ENCODE measurements around the gene FMN2. TPM values are rescaled to one million over a fixed set of nuclear protein-coding genes. Genes with fewer than 3 reads are reported as not detected.

FMN2 gene
- total RNA-seq, 1 donor from 2014 or later = under 0.01 TPM

- Histone ChIP-seq H3K4me3 (ENCODE audit: low read depth, low read length) (no peak overlapping the region), H3K27me3 (ENCODE audit: control insufficient read depth, insufficient read depth, low read length) (no peaks in the 10 kb centered on the region), H3K36me3 (ENCODE audit: control insufficient read depth, insufficient read depth, low read length) (no peaks in the 10 kb centered on the region)
- no peak for DNase-seq (ENCODE audit: low read depth)
- no peak for FAIRE-seq
- no peak for TF ChIP-seq CTCF (IDR thresholded peaks at IDR 0.05; ENCODE audit: insufficient read depth, low read length, severe bottlenecking)
Observed at GRCh38 chr1:240487493-240487892, 395.8 kb downstream of the FMN2 start.

GRCh38 chr1:240491156-240491555, 399.5 kb downstream of the FMN2 start:
- Histone ChIP-seq H3K4me3 (ENCODE audit: low read depth, low read length) (no peak overlapping the region), H3K27me3 (ENCODE audit: control insufficient read depth, insufficient read depth, low read length) (no peaks in the 10 kb centered on the region), H3K36me3 (ENCODE audit: control insufficient read depth, insufficient read depth, low read length) (no peaks in the 10 kb centered on the region)
- TF ChIP-seq CTCF (IDR thresholded peaks at IDR 0.05; ENCODE audit: insufficient read depth, low read length, severe bottlenecking) = no peak
- no peak for FAIRE-seq
- DNase-seq (ENCODE audit: low read depth) = peak; percentile 74

GRCh38 chr1:240491796-240492195, 400.1 kb downstream of the FMN2 start:
- Histone ChIP-seq H3K4me3 (ENCODE audit: low read depth, low read length) (no peak overlapping the region), H3K36me3 (ENCODE audit: control insufficient read depth, insufficient read depth, low read length) (no peaks in the 10 kb centered on the region), H3K27me3 (ENCODE audit: control insufficient read depth, insufficient read depth, low read length) (no peaks in the 10 kb centered on the region)
- FAIRE-seq = no peak
- no peak for TF ChIP-seq CTCF (IDR thresholded peaks at IDR 0.05; ENCODE audit: insufficient read depth, low read length, severe bottlenecking)
- no peak for DNase-seq (ENCODE audit: low read depth)

- DNase-seq (ENCODE audit: low read depth) (peak; percentile 5), FAIRE-seq (no peak)
- Histone ChIP-seq H3K4me3 (ENCODE audit: low read depth, low read length) (peak overlapping the region; percentile 0), H3K36me3 (ENCODE audit: control insufficient read depth, insufficient read depth, low read length) (no peaks in the 10 kb centered on the region), H3K27me3 (ENCODE audit: control insufficient read depth, insufficient read depth, low read length) (no peaks in the 10 kb centered on the region)
- peak; percentile 33 for TF ChIP-seq CTCF (IDR thresholded peaks at IDR 0.05; ENCODE audit: insufficient read depth, low read length, severe bottlenecking)
Observed at GRCh38 chr1:240492832-240493440, 401.3 kb downstream of the FMN2 start.

GRCh38 chr1:240495601-240496000, 403.9 kb downstream of the FMN2 start:
- Histone ChIP-seq H3K4me3 (ENCODE audit: low read depth, low read length) (no peak overlapping the region), H3K36me3 (ENCODE audit: control insufficient read depth, insufficient read depth, low read length) (no peaks in the 10 kb centered on the region), H3K27me3 (ENCODE audit: control insufficient read depth, insufficient read depth, low read length) (no peaks in the 10 kb centered on the region)
- DNase-seq (ENCODE audit: low read depth) (no peak), FAIRE-seq (no peak)
- TF ChIP-seq CTCF (IDR thresholded peaks at IDR 0.05; ENCODE audit: insufficient read depth, low read length, severe bottlenecking) = no peak

- Histone ChIP-seq H3K36me3 (ENCODE audit: control insufficient read depth, insufficient read depth, low read length) (no peaks in the 10 kb centered on the region), H3K4me3 (ENCODE audit: low read depth, low read length) (no peak overlapping the region), H3K27me3 (ENCODE audit: control insufficient read depth, insufficient read depth, low read length) (no peaks in the 10 kb centered on the region)
- FAIRE-seq = no peak
- DNase-seq (ENCODE audit: low read depth) = no peak
- TF ChIP-seq CTCF (IDR thresholded peaks at IDR 0.05; ENCODE audit: insufficient read depth, low read length, severe bottlenecking) = no peak
Observed at GRCh38 chr1:240496356-240496755, 404.7 kb downstream of the FMN2 start.

Data from bronchial epithelial cell (primary cell).